Liver (tissue), 9 donors: ENCODE data around the gene CDH4. TPM values are rescaled to one million over a fixed set of nuclear protein-coding genes. Genes with fewer than 3 reads are reported as not detected.

Experiments used
- DNase-seq: peaks from one replicate; pipeline ENCODE4 v3.0.0-alpha.2; 2017; ENCODE audit warnings: low spot score
- H3K27ac ChIP-seq, 2 donors: one replicate each; pipeline ENCODE4 v1.7.0; 2013; ENCODE audit warnings: inconsistent platforms in 2 of 2, low read length in 2 of 2, control low read depth in 1 of 2, low read depth in 1 of 2, mild to moderate bottlenecking in 1 of 2
- H3K27me3 ChIP-seq, 4 donors: one replicate each; pipeline versions ENCODE4 v1.6.1 to v1.7.0; 2013; ENCODE audit warnings: low read length in 3 of 4, inconsistent platforms in 1 of 4, mild to moderate bottlenecking in 1 of 4, moderate library complexity in 1 of 4; ENCODE audit not compliant: control insufficient read depth in 4 of 4, insufficient read depth in 4 of 4
- H3K36me3 ChIP-seq, 4 donors: one replicate each; pipeline versions ENCODE4 v1.6.1 to v1.7.0; 2013; ENCODE audit warnings: low read length in 3 of 4, mild to moderate bottlenecking in 3 of 4, low read depth in 1 of 4, moderate library complexity in 1 of 4; ENCODE audit not compliant: control insufficient read depth in 4 of 4, insufficient read depth in 3 of 4
- H3K4me1 ChIP-seq, 4 donors: one replicate each; pipeline versions ENCODE4 v1.6.1 to v1.7.0; 2013; ENCODE audit warnings: low read length in 3 of 4, mild to moderate bottlenecking in 3 of 4, moderate library complexity in 1 of 4; ENCODE audit not compliant: control insufficient read depth in 4 of 4, insufficient read depth in 4 of 4
- H3K4me3 ChIP-seq, 3 donors: one replicate each; pipeline versions ENCODE4 v1.6.1 to v1.7.0; 2013; ENCODE audit warnings: low read length in 3 of 3, control low read depth in 1 of 3, low read depth in 1 of 3, mild to moderate bottlenecking in 1 of 3
- H3K9ac ChIP-seq, 2 donors: one replicate each; pipeline ENCODE4 v1.7.0; 2013; ENCODE audit warnings: low read length in 2 of 2, mild to moderate bottlenecking in 2 of 2, moderate library complexity in 2 of 2, control low read depth in 1 of 2, low read depth in 1 of 2
- H3K9me3 ChIP-seq, 4 donors: one replicate each; pipeline versions ENCODE4 v1.6.1 to v1.7.0; 2013; ENCODE audit warnings: low read length in 3 of 4; ENCODE audit not compliant: control insufficient read depth in 4 of 4
- ATF3 ChIP-seq: IDR thresholded peaks from 2 replicates; pipeline ENCODE4 v1.6.1; 2016; ENCODE audit warnings: antibody characterized with exemption
- CTCF ChIP-seq: fragments of 150-350 bp; IDR thresholded peaks from 2 replicates; pipeline ENCODE4 v1.5.1; 2017; ENCODE audit warnings: improper control_type of control experiment, low read depth, low read length; ENCODE audit not compliant: missing input control
- EGR1 ChIP-seq, 2 donors: IDR thresholded peaks; 2 replicates each; pipeline ENCODE4 v1.6.1; 2016 to 2018; ENCODE audit warnings: antibody characterized with exemption in 2 of 2, low read depth in 2 of 2
- FOXA1 ChIP-seq: IDR thresholded peaks from 2 replicates; pipeline ENCODE4 v1.6.1; 2016; ENCODE audit warnings: antibody characterized with exemption
- FOXA2 ChIP-seq: IDR thresholded peaks from 2 replicates; pipeline ENCODE4 v1.6.1; 2016; ENCODE audit warnings: antibody characterized with exemption
- GABPA ChIP-seq, 2 donors: IDR thresholded peaks in 1 of 2; conservative IDR thresholded peaks in 1 of 2; 2 replicates each; pipeline ENCODE4 v1.6.1; 2016; ENCODE audit warnings: antibody characterized with exemption in 2 of 2, mild to moderate bottlenecking in 1 of 2, moderate library complexity in 1 of 2
- HNF4A ChIP-seq, 2 donors: conservative IDR thresholded peaks; 2 replicates each; pipeline ENCODE4 v1.6.1; 2016; ENCODE audit warnings: antibody characterized with exemption in 2 of 2, mild to moderate bottlenecking in 2 of 2
- HNF4G ChIP-seq: IDR thresholded peaks from 2 replicates; pipeline ENCODE4 v1.6.1; 2016; ENCODE audit warnings: antibody characterized with exemption
- JUND ChIP-seq, 2 donors: IDR thresholded peaks; 2 replicates each; pipeline ENCODE4 v1.6.1; 2016; ENCODE audit warnings: antibody characterized with exemption in 2 of 2
- MAX ChIP-seq: IDR thresholded peaks from 2 replicates; pipeline ENCODE4 v1.6.1; 2016; ENCODE audit warnings: antibody characterized with exemption
- RAD21 ChIP-seq, 2 donors: IDR thresholded peaks; 2 replicates each; pipeline ENCODE4 v1.6.1; 2016; ENCODE audit warnings: antibody characterized with exemption in 2 of 2, mild to moderate bottlenecking in 2 of 2
- REST ChIP-seq: IDR thresholded peaks from 2 replicates; pipeline ENCODE4 v1.6.1; 2016; ENCODE audit warnings: antibody characterized with exemption, mild to moderate bottlenecking
- RXRA ChIP-seq, 2 donors: IDR thresholded peaks; 2 replicates each; pipeline ENCODE4 v1.6.1; 2017 to 2018; ENCODE audit warnings: antibody characterized with exemption in 2 of 2, mild to moderate bottlenecking in 1 of 2
- TAF1 ChIP-seq: conservative IDR thresholded peaks from 2 replicates; pipeline ENCODE4 v1.6.1; 2016; ENCODE audit warnings: antibody characterized with exemption, mild to moderate bottlenecking
- YY1 ChIP-seq: IDR thresholded peaks from 2 replicates; pipeline ENCODE4 v1.6.1; 2016; ENCODE audit warnings: antibody characterized with exemption, mild to moderate bottlenecking
- WGBS: extraction: QIAGEN DNeasy Blood & Tissue Kit; methylation state at CpG from one replicate; pipeline ENCODE4 v1.1.7; 2013; 5-methylcytosine and 5-hydroxymethylcytosine counted together
- polyA plus RNA-seq, 2 donors: library from polyadenylated mRNA; stranded (reverse) in 1 of 2; unstranded in 1 of 2; fragments of 200-250 nt in 1 of 2; fragments of >200 nt in 1 of 2; fragmentation: Nextera tagmentation in 1 of 2; extraction: Ambion mirVana in 1 of 2; gene quantifications; one replicate each; pipeline versions ENCODE4 v1.2.1 to v1.2.3, GENCODE V29; 2013 to 2015
- total RNA-seq, 2 donors: library from RNA; depleted of rRNA; stranded (reverse); fragments of >200 nt; gene quantifications; one replicate each; pipeline ENCODE4 v1.2.3, GENCODE V29; 2014
- donor health status: healthy.
- donor health status: healthy.
- donor health status: healthy.
- donor health status: healthy.
- donor health status: healthy.

Gene CDH4
- total and polyA plus RNA-seq, 4 donors: 0.03 to 0.25 (median 0.19) TPM; not detected in 1

- Histone ChIP-seq H3K36me3 (no peaks in the 10 kb centered on the region), H3K27me3 (no peaks in the 10 kb centered on the region), H3K4me1 (peaks cover 0 to 1% (median 0%) of the 10 kb centered on the region in 4 donors), H3K4me3 (no peak overlapping the region), H3K27ac (no peak overlapping the region), H3K9ac (no peak overlapping the region), H3K9me3 (peaks cover 0 to 6% (median 0%) of the 10 kb centered on the region in 4 donors)
- 67% methylated on average over 28 of the region's 28 CpGs for WGBS
- TF ChIP-seq RXRA (IDR thresholded peaks at IDR 0.05): no peak
- TF ChIP-seq CTCF: no peak
- no peak for DNase-seq
These were observed 477.0 kb downstream of the CDH4 start for GRCh38 chr20:61728786-61729770.

- DNase-seq: no peak
- Histone ChIP-seq H3K27me3 (no peaks in the 10 kb centered on the region), H3K4me1 (peaks cover 0 to 1% (median 0%) of the 10 kb centered on the region in 4 donors), H3K9me3 (peaks cover 0 to 6% (median 0%) of the 10 kb centered on the region in 4 donors), H3K9ac (no peak overlapping the region), H3K27ac (no peak overlapping the region), H3K36me3 (no peaks in the 10 kb centered on the region), H3K4me3 (no peak overlapping the region)
- TF ChIP-seq FOXA1 (no peak), REST (no peak), ATF3 (no peak), JUND (IDR thresholded peaks at IDR 0.05) (no peak), CTCF (no peak), HNF4A (conservative IDR thresholded peaks at IDR 0.05) (no peak), FOXA2 (no peak), TAF1 (no peak), YY1 (no peak), RXRA (IDR thresholded peaks at IDR 0.05) (no peak), MAX (no peak), EGR1 (IDR thresholded peaks at IDR 0.05; ENCODE audit: low read depth in 2 of 2) (no peak), GABPA (IDR thresholded peaks at IDR 0.05 in 1 of 2, conservative IDR thresholded peaks at IDR 0.05 in 1 of 2) (no peak), HNF4G (no peak), RAD21 (IDR thresholded peaks at IDR 0.05) (no peak)
- 75% methylated on average over 21 of the region's 21 CpGs for WGBS
These were observed 478.7 kb downstream of the CDH4 start for GRCh38 chr20:61730631-61731362.
